Mononuclear cell (primary cell): ENCODE results near the gene SLC66A2. TPM values are rescaled to one million over a fixed set of nuclear protein-coding genes. Genes with fewer than 3 reads are reported as not detected.

Source experiments
- H3K27me3 ChIP-seq: 2 replicates; pipeline ENCODE4 v1.6.0; 2011; ENCODE audit warnings: low read length, control low read depth; ENCODE audit not compliant: insufficient read depth
- H3K4me1 ChIP-seq: 2 replicates; pipeline ENCODE4 v1.5.1; 2011; ENCODE audit warnings: mild to moderate bottlenecking, low read length, control low read depth; ENCODE audit not compliant: insufficient read depth
- H3K4me3 ChIP-seq: 2 replicates; pipeline ENCODE4 v1.5.1; 2011; ENCODE audit warnings: mild to moderate bottlenecking, low read length, moderate library complexity
- H3K9me3 ChIP-seq: 2 replicates; pipeline ENCODE4 v1.5.1; 2011; ENCODE audit warnings: low read depth, mild to moderate bottlenecking, control low read depth, low read length
- total RNA-seq: library from RNA; depleted of rRNA; stranded (reverse); fragments of >200 nt; gene quantifications from one replicate; pipeline ENCODE4 v1.2.3, GENCODE V29; 2012

The SLC66A2 gene
- total RNA-seq, 1 donor = 26.9 TPM

DNA sequence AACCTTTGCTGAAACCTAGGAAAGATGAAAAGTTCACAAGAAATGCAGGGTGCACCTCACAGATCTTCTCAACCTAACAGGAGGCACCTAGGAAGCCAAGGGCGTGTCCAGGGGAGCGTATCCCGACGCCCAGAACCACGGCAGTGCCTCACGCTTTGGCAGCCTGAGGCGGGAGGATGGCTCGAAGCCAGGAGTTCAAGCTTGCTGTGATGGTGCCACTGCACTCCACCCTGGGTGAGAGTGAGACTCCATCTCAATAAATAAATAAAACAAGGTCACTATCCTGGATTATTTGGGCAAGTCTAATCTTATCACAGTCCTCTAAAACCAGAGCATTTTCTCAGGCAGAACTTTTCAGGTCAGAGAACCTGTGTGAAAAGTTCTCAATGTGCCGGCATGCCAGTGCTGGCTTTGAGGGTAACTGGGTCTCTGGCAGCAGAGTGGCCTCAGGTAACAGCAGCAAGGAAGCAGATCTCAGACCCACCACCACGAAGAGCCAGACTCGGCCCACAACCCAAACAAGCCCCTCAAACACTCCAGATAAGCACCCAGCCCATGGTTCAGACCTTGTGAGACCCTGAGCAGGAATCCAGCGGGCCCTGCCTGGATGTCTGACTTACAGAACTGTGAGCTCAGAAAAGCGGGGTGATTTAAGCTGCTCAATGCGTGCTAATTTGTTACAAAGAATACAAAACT lies 24.7 kb upstream of the SLC66A2 start:
- Histone ChIP-seq H3K27me3 (no peaks in the 10 kb centered on the region), H3K4me1 (no peaks in the 10 kb centered on the region), H3K9me3 (no peaks in the 10 kb centered on the region), H3K4me3 (no peak overlapping the region)

DNA sequence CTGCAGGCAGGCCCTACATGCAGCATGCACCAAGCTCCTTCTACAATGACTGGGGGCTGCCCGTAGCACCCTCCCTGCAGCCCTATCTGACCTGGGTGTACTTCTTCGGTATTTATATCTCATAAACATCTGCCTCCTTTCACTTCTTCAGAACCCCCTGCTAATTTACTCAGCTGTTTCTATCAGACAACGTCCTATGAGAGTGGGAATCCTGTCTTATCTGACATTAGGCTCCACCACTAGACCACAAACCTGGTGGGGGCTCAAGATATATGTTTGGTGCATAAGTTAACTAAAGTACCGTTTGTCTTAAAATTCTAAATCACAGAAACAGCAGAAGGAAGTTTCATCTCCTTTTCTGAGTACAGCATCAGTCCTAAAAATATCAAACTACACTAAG lies 23.6 kb upstream of the SLC66A2 start:
- Histone ChIP-seq H3K9me3 (no peaks in the 10 kb centered on the region), H3K4me1 (no peaks in the 10 kb centered on the region), H3K4me3 (no peak overlapping the region), H3K27me3 (no peaks in the 10 kb centered on the region)

DNA sequence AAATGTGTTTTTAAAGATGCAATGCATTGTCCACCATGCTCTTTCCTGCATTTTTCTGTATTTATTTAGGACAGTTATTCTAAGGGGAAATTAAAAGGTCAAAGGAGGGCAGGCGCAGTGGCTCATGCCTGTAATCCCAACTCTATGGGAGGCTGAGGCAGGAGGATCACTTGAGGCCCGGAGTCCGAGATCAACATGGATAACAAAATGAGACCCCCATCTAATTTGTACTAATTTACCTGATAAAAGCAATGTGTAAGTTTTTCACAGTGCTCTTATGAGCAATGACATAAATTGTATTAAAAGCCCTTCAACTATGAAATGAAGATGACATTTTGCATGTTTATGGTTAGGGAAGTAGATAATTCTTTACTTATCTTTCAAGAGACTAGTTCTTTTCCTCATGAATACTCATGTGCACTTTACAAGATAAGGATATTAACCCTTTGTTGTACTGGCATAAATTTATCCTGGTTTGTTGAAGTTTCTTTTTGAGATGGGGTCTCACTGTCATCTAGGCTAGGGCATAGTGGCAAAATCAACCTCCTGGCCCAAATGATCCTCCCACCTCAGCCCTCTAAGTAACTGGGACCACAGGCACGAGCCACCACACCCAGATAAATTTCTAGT lies 22.7 kb upstream of the SLC66A2 start:
- Histone ChIP-seq H3K9me3 (no peaks in the 10 kb centered on the region), H3K4me3 (no peak overlapping the region), H3K27me3 (no peaks in the 10 kb centered on the region), H3K4me1 (no peaks in the 10 kb centered on the region)

DNA sequence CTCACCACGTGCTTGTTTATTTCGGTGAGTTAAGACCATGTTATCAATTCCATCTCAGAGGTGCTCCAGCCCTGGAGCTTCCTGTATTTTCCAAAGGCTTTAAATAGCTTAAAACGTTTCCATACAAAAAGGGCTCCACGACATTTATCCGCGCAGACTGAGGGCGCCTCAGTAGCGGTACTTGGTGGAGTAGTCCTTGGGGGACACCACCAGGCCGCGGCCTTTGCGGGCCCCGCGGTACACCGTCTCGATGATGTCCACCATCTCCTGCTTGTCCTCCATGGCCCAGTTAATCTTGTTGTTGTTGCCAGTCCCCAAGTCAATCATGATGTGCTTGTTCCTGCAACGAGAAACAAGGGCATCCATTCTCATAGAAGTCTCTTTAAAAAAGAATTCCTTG lies 22.1 kb upstream of the SLC66A2 start:
- Histone ChIP-seq H3K4me3 (no peak overlapping the region), H3K4me1 (no peaks in the 10 kb centered on the region), H3K9me3 (no peaks in the 10 kb centered on the region), H3K27me3 (no peaks in the 10 kb centered on the region)

DNA sequence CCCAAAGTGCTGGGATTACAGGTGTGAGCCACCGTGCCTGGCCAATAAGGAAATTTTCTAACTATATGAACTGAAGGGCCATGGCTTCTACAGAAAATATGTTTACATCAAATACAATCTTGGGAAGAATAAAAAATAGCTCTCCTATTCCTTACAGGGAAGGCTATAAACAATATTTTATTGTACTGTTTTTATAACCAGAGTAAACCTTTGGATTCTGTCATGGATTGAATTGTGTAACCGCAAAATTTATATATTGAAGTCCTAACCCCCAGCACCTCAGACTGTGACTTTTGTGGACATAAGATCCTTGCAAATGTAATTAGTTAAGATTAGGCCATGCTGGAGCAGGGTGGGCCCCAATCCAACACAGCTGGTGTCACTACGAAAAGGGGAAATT lies 21.3 kb upstream of the SLC66A2 start:
- no peak overlapping the region for H3K4me3 ChIP-seq
- H3K9me3 ChIP-seq = no peaks in the 10 kb centered on the region
- no peaks in the 10 kb centered on the region for H3K4me1 ChIP-seq
- H3K27me3 ChIP-seq = no peaks in the 10 kb centered on the region

DNA sequence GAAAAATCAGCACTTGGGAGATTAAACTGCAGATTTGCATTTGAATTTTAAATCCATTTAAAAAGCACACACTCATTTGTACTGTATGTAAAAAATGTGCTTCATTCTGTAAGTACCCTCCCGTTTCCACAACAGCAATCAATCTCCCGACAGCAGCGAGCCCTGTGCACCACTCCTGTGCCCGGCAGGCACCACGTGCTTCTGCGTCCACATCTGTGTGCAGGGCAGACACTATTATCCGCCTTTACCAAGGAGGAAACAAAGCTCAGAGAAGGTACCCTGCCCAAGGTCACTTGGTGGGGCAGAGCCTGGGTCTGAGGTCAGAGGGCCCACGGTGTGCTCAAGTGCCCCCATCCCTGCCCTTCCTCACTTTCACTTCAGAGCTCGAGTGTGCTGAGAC lies 20.5 kb upstream of the SLC66A2 start:
- H3K4me1 ChIP-seq = no peaks in the 10 kb centered on the region
- H3K9me3 ChIP-seq = no peaks in the 10 kb centered on the region
- H3K4me3 ChIP-seq = no peak overlapping the region
- H3K27me3 ChIP-seq = no peaks in the 10 kb centered on the region

DNA sequence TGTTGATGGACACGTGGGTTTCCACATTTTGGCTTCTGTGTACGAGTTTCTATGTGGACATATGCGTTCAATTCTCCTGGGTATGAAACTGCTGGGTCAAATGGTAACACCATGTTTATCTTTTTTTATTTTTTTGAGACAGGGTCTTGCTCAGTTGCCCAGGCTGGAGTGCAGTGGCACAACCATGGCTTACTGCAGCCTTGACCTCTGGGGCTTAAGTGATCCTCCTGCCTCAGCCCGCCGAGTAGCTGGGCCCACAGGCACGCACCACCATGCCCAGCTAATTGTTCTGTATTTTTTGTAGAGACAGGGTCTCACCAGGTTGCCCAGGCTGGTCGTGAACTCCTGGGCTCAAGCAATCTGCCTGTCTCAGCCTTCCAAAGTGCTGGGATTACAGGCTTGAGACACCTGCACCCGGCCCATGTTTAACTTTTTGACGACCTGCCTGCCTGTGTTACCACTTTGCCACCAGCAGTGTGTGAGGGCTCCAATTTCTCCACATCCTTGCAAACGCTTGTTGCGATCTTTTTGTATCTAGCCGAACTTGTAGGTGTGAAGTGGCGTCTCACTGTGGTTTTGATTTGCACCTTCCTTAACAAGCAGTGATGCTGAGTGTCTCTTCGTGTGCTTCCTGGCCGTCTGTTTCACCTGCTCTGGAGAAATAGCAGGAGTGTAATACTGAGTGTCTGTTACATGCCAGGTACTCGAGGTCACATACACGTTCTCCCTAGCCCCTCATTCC lies 19.9 kb upstream of the SLC66A2 start:
- Histone ChIP-seq H3K27me3 (no peaks in the 10 kb centered on the region), H3K4me3 (no peak overlapping the region), H3K4me1 (no peaks in the 10 kb centered on the region), H3K9me3 (no peaks in the 10 kb centered on the region)

DNA sequence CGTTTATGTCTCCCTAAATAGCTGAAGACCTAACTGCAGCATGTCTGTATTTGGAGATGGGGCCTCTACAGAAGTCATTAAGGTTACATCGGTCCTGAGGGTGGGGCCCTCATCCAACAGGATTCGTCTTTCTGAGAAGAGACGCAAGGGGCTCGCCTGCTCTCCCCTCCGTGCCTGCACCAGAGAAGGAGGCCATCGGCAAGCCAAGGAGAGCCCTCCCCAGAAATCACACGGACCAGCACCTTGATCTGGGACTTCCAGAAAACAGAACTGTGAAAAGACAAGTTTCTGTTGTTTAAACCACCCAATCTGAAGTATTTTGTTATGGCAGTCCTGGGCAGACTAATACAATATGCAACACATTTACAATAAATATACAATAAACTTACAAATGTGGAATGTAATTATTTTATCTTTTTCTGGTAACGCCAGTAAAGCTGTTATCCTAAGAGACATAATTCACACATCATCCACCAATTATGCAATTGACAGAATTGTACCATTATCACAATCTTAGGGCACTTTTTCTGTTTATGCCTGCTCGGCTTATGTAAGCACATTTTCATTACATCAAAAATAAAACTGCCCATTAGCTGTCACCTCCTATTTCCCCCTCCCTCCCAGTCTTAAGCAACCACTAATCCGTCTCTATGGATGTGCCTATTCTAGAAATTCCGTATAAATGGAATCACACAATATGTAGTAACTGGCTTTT lies 19.1 kb upstream of the SLC66A2 start:
- Histone ChIP-seq H3K4me3 (no peak overlapping the region), H3K4me1 (peaks cover 2% of the 10 kb centered on the region), H3K9me3 (no peaks in the 10 kb centered on the region), H3K27me3 (no peaks in the 10 kb centered on the region)

DNA sequence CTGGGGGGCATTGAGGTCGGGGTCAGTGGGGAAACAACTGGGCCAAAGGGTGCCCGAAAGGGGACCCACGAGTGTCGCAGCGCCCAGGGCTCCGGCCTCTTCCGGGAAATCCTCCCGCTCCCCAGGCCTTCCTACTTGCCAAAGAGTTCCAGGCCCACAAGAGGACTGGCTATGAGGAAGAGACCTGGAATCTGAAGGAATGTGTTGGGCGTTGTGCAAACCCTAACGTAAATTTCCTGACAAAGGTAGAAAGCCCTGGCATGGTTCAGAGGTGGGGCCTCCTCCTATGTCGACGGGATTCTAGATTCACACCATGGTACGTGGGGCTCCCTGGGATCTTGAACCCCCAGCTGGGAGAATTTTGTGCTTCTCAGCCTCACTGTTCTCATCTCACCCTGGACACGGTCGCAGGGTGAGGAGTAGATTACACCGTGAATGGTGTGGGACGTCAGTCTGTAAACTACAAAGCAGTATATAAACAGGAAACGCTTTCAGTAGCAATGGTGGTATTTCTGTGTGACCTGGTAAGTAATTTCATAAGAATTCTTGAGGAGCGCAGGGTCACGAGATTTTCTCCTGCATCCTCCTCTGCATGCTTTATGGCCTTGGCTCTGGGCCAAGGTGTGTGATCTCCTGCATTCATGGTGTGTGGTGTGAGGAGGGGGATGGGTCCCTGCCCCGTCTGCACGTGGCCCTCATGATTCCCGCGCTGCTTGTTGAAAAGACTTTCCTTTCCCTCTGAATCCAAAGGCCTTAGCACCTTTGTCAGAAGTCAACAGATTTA lies 13.9 kb upstream of the SLC66A2 start:
- Histone ChIP-seq H3K4me1 (peaks cover 31% of the 10 kb centered on the region), H3K27me3 (no peaks in the 10 kb centered on the region), H3K9me3 (no peaks in the 10 kb centered on the region), H3K4me3 (peak overlapping the region; percentile 47)

DNA sequence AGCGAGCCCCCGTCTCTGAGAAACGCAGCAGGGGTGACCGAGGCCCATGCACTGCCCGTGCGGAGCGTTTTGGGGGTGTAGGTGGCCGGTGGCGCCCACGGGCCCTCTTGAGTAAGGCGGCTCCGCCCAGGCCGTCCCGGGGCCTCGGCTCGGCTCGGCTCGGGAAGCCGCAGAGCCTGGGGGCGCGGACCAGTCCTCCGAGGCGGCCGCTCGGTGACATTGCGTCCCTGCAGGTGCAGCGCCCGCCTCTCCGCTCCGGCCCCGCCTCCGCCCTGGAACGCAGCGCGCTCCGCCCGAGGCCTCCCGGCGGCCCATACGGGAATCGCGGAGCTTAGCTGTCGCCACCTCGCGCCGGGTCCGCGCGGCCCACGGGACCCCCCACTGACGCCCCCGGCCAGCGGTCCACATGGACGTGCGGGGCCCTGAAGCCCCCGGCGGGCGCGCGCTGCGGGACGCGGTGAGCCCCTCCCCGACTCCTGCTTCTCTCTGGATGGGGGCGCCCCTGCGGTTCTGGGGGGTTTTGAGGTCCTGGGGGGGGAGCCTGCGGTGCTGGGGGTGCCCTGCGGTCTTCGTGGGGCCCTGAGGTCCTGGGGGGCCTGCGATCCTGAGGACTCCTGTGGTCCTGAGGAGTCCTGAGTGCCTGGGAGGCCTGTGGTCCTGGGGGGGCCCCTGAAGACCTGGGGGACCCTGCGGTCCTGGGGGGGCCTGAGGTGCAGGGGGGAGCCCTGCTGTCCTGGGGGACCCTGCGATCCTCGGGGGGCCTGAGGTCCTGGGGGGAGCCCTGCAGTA lies 13.1 kb upstream of the SLC66A2 start, which contains the start of gene HSBP1L1:
Gene HSBP1L1, plus strand, starts transcription at position 314 of the 789 bp plus-strand sequence. Its CDS starts 93 bp downstream, at position 407.
- peaks cover 37% of the 10 kb centered on the region for H3K4me1 ChIP-seq
- no peaks in the 10 kb centered on the region for H3K27me3 ChIP-seq
- peak within 1 kb of the TSS; percentile 47 for H3K4me3 ChIP-seq
- no peaks in the 10 kb centered on the region for H3K9me3 ChIP-seq

DNA sequence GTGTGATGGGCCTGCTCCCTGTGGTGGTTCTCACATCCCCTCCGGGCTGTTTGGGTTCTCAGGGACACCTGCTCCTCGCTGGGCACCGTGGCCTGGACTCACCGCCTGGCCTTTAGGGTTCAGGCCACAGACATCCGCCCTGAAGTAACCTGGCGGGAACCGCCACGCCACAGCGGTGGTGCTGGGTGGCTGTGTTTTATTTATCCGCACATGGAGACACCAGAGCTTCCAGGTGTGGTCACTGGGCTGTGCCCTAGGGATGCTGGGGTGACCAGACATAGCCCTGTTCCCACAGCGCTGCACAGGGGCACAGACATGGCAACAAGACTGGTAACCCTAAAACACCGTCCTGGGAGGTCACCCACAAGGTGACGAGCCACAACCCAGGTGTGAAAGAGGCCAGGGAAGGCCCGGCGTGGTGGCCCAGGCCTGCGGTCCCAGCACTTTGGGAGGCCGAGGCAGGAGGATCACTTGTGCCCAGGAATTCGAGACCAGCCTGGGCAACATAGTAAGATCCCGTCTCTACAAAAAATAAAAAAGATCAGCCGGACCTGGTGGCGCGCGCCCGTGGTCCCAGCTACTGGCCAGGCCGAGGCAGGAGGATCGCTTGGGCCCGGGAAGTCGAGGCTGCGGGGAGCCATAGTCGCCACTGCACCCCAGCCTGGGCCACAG lies 12.3 kb upstream of the SLC66A2 start:
- peak overlapping the region; percentile 47 for H3K4me3 ChIP-seq
- no peaks in the 10 kb centered on the region for H3K27me3 ChIP-seq
- H3K9me3 ChIP-seq = no peaks in the 10 kb centered on the region
- peaks cover 39% of the 10 kb centered on the region for H3K4me1 ChIP-seq

DNA sequence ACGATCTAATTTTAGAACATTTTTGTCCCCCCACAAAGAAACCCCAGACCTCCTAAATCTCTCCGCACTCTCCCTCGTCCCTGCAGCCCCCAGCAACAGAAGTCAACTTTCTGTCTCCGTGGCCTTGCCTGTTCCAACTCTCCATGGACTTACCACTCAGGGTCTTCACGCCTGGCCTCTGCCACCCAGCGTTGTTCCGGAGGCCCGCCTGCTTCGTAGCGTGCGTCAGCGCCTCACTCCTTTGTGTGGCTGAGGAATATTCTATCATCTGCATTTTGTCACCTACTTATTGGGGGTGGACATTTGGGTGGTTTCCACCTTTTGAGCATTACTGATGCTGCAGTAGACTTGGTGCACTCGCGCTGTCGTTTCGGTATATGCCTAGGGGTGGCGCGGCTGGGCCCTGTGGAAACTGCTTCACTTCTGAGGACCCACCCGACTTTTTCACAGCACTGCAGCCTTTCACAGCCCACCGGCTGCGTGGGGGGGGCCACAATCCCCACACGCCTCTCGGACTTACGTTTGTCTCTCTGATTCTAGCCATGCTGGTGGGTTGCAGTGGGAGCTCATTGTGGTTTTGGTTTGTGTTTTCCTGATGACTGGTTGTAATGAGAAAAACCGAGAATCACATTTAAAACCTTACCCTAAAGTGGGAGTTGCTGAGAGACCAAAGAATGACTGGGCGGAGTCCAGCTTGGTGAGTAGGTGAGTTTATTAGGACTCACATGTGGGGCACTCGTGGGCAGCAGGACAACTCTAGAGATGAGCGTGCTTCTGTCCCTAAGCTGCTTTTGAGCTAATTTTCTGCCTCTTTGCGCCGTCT lies 11.6 kb upstream of the SLC66A2 start:
- H3K4me3 ChIP-seq = no peak overlapping the region
- no peaks in the 10 kb centered on the region for H3K9me3 ChIP-seq
- H3K27me3 ChIP-seq = no peaks in the 10 kb centered on the region
- peaks cover 39% of the 10 kb centered on the region for H3K4me1 ChIP-seq

DNA sequence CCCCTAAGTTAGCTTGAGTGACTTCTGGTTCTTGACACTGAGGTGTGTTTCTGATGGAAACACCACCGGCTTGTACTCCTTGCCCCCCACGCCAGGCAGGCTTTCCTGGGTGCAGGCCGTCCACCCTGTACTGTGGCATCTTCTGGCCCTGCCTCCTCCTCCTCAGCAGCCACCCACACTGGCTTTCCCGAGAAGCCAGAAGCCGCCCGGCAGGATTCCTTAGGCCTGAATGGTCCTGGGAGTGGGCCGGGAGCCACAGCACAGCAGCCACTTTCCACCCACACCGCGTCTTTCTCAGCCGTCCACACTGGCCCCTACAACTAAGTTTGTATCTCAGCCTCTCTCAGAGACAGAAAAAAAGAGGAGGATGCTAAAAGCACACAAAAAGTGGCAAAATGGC lies 10.9 kb upstream of the SLC66A2 start:
- no peaks in the 10 kb centered on the region for H3K9me3 ChIP-seq
- no peak overlapping the region for H3K4me3 ChIP-seq
- H3K27me3 ChIP-seq = no peaks in the 10 kb centered on the region
- H3K4me1 ChIP-seq = peaks cover 39% of the 10 kb centered on the region
